Testis (tissue), 2 donors: Measurements from ENCODE around the gene SEC61A1.

Source experiments
- CTCF ChIP-seq, 3 experiments: fragments of 450-650 bp in 2 of 3; fragments of 200-600 bp in 1 of 3; sonication (generic) in 1 of 3; IDR thresholded peaks; one replicate each; pipeline ENCODE4 v1.5.1; 2016 to 2019; ENCODE audit warnings: antibody characterized with exemption in 3 of 3, mild to moderate bottlenecking in 2 of 3, moderate library complexity in 1 of 3
- POLR2A ChIP-seq: fragments of 450-650 bp; IDR thresholded peaks from one replicate; pipeline ENCODE4 v1.6.1; 2017; ENCODE audit warnings: antibody characterized with exemption, mild to moderate bottlenecking, moderate library complexity

GRCh38 chr3:128073807-128074206, 21.6 kb downstream of the SEC61A1 start:
- no peak for TF ChIP-seq CTCF (IDR thresholded peaks at IDR 0.05)
- TF ChIP-seq POLR2A, result no peak
